Body of pancreas (tissue), 4 donors: ENCODE measurements around the gene CCNDBP1. TPM values are rescaled to one million over a fixed set of nuclear protein-coding genes. Genes with fewer than 3 reads are reported as not detected.

ENCODE experiments used
- ATAC-seq: fragments of 150-250 bp; one replicate; pipeline ENCODE4 v1.9.1; 2016
- DNase-seq, 4 donors: peaks; one replicate each; pipeline ENCODE4 v3.0.0-alpha.2; 2019
- H3K27ac ChIP-seq, 4 donors: fragments of 200-600 bp; sonication (generic); 1 replicate in 3 of 4; 2 replicates in 1 of 4; pipeline versions ENCODE4 v1.5.1 to v1.6.1; 2016 to 2019; ENCODE audit warnings: mild to moderate bottlenecking in 1 of 4, mixed read lengths in 1 of 4, moderate library complexity in 1 of 4
- H3K27me3 ChIP-seq, 2 donors: fragments of 200-600 bp; sonication (generic); one replicate each; pipeline ENCODE4 v1.6.0; 2016; ENCODE audit warnings: mild to moderate bottlenecking in 1 of 2
- H3K36me3 ChIP-seq, 2 donors: fragments of 200-600 bp; sonication (generic); replicated peaks in 1 of 2; 2 replicates each; pipeline ENCODE4 v1.5.1; 2016; ENCODE audit warnings: low read depth in 2 of 2; ENCODE audit not compliant: insufficient read depth in 1 of 2
- H3K4me1 ChIP-seq: fragments of 200-600 bp; sonication (generic); one replicate; pipeline ENCODE4 v1.6.0; 2016
- H3K4me3 ChIP-seq, 2 donors: fragments of 200-600 bp; sonication (generic); 1 replicate in 1 of 2; 2 replicates in 1 of 2; pipeline ENCODE4 v1.5.1; 2016 to 2019
- H3K9me3 ChIP-seq, 3 donors: fragments of 200-600 bp; sonication (generic); 1 replicate in 2 of 3; 2 replicates in 1 of 3; pipeline ENCODE4 v1.5.1; 2016
- POLR2A ChIP-seq, 3 donors: fragments of 450-650 bp; IDR thresholded peaks; one replicate each; pipeline ENCODE4 v1.6.1; 2016; ENCODE audit warnings: antibody characterized with exemption in 3 of 3, mild to moderate bottlenecking in 2 of 3
- WGBS, 2 donors: methylation state at CpG; one replicate each; pipeline ENCODE4 v1.1.5; 2017; 5-methylcytosine and 5-hydroxymethylcytosine counted together
- intact Hi-C: fragments of 100-400 bp; cut with DNase I; formaldehyde crosslinking; loops from one replicate; pipeline ENCODE4 v1.15.1; 2023
- total RNA-seq, 2 donors: library from RNA; depleted of rRNA; stranded (reverse); fragments of >200 nt; gene quantifications; one replicate each; pipeline ENCODE4 v1.1.0, GENCODE V29; 2016
- TF ChIP-seq, protein P1 (sequence below), 7 experiments: fragments of 450-650 bp in 4 of 7; fragments of 200-600 bp in 3 of 7; sonication (generic) in 3 of 7; IDR thresholded peaks; one replicate each; pipeline ENCODE4 v1.5.1; 2016 to 2019; ENCODE audit warnings: antibody characterized with exemption in 7 of 7

CCNDBP1 gene
- total RNA-seq, 2 donors from 2014 or later: 15.5 to 37.1 TPM

DNA sequence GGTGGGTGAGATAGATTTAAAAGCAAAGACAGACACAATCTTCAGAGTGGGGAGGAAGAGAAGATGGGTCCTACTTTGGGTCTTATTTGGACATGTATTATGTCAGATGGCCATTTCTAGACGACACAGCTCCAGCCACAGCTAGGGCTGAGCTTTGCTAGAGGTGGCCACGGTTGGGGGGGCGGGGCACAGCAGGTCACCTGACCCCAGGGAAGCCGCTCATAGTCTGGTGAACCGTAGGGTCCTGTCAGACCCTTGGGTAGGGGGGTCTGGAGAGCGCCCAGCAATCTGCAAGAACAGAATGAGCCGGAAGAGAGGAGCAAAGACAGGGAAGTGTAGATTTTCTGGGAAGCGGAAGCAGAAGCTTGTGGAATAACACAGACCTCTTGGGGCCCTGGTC is 29.0 kb downstream of the CCNDBP1 start:
- H3K27ac ChIP-seq: no peak overlapping the region
- WGBS, 2 donors: 63 to 65% methylated on average over 8 of the region's 8 CpGs
- no peaks in the 10 kb centered on the region for H3K9me3 ChIP-seq
- H3K36me3 ChIP-seq: no peaks in the 10 kb centered on the region
- no peak for TF ChIP-seq POLR2A (IDR thresholded peaks at IDR 0.05)
- TF ChIP-seq, protein P1, sequence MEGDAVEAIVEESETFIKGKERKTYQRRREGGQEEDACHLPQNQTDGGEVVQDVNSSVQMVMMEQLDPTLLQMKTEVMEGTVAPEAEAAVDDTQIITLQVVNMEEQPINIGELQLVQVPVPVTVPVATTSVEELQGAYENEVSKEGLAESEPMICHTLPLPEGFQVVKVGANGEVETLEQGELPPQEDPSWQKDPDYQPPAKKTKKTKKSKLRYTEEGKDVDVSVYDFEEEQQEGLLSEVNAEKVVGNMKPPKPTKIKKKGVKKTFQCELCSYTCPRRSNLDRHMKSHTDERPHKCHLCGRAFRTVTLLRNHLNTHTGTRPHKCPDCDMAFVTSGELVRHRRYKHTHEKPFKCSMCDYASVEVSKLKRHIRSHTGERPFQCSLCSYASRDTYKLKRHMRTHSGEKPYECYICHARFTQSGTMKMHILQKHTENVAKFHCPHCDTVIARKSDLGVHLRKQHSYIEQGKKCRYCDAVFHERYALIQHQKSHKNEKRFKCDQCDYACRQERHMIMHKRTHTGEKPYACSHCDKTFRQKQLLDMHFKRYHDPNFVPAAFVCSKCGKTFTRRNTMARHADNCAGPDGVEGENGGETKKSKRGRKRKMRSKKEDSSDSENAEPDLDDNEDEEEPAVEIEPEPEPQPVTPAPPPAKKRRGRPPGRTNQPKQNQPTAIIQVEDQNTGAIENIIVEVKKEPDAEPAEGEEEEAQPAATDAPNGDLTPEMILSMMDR (IDR thresholded peaks at IDR 0.05): no peak
- intact Hi-C loops: no loop called here
- H3K4me3 ChIP-seq: no peak overlapping the region
- no peak for ATAC-seq
- H3K27me3 ChIP-seq: no peaks in the 10 kb centered on the region
- no peak for DNase-seq
- H3K4me1 ChIP-seq: no peaks in the 10 kb centered on the region

DNA sequence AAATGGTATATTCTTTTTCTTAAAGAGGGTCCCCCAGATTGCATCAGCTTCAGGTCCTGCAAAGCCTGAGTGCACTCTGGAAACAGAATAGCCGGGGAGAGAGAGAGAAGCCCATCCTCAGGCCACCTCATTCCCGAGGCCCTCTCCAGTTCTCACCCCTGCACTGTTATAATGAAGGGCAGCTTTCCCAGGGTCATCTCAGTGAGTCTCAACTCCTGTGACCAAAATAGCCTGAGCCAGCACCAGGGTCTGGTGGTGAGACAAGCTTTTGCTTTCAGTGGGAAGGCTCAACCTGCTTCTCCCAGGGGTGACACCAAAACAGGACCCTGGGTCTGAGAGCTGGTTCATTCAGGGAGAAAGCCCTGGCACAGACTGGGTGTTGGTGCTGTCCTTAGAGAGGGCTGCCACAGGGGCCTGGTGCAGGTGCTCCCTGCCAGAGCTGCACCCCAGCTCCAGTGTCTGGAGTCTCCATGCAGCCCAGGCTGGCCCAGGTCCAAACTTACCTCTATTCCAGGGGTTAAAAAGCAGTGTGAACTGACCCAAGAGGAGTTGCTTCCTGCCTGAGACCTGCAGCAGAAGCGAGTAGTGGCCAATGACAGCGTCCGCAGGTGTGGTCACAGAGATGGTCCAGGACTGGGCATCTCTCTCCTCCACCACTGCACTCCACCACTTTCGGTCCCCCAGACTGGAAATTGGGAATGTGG is 29.5 kb downstream of the CCNDBP1 start:
- H3K27me3 ChIP-seq: no peaks in the 10 kb centered on the region
- H3K27ac ChIP-seq: no peak overlapping the region
- H3K9me3 ChIP-seq: no peaks in the 10 kb centered on the region
- H3K4me3 ChIP-seq: no peak overlapping the region
- 70 to 88% methylated on average over 4 to 6 of the region's 6 CpGs for WGBS, 2 donors
- H3K4me1 ChIP-seq: no peaks in the 10 kb centered on the region
- DNase-seq (no peak), ATAC-seq (no peak)
- no peaks in the 10 kb centered on the region for H3K36me3 ChIP-seq
- TF ChIP-seq, protein P1 (IDR thresholded peaks at IDR 0.05): no peak
- no peak for TF ChIP-seq POLR2A (IDR thresholded peaks at IDR 0.05)
- intact Hi-C loops: no loop called here

DNA sequence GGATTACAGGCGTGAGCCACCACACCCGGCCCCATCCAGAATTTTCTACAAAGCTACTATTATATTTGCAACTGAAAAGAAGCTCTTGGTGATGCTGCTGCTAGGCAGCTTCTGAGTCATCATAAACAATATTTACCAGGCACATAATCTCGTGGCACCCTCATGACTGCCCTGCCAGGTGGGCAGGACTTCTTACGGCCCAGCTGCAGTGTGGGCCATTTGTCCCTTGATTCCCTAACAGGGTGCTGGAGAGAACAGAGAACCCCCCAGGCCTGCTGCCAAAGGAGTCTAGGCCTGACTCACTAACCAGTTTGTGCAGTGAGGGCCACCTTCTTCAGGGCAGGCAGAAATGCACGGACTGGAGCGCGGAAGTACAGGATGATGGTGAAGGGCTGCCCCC is 30.8 kb downstream of the CCNDBP1 start:
- H3K27ac ChIP-seq: no peak overlapping the region
- no peaks in the 10 kb centered on the region for H3K27me3 ChIP-seq
- H3K9me3 ChIP-seq: no peaks in the 10 kb centered on the region
- no peaks in the 10 kb centered on the region for H3K36me3 ChIP-seq
- H3K4me1 ChIP-seq: no peaks in the 10 kb centered on the region
- WGBS, 2 donors: 72 to 78% methylated on average over 6 to 7 of the region's 7 CpGs
- no peak for DNase-seq
- no peak for ATAC-seq
- TF ChIP-seq, protein P1 (IDR thresholded peaks at IDR 0.05): no peak
- TF ChIP-seq POLR2A (IDR thresholded peaks at IDR 0.05): no peak
- no peak overlapping the region for H3K4me3 ChIP-seq
- intact Hi-C loops: no loop called here

DNA sequence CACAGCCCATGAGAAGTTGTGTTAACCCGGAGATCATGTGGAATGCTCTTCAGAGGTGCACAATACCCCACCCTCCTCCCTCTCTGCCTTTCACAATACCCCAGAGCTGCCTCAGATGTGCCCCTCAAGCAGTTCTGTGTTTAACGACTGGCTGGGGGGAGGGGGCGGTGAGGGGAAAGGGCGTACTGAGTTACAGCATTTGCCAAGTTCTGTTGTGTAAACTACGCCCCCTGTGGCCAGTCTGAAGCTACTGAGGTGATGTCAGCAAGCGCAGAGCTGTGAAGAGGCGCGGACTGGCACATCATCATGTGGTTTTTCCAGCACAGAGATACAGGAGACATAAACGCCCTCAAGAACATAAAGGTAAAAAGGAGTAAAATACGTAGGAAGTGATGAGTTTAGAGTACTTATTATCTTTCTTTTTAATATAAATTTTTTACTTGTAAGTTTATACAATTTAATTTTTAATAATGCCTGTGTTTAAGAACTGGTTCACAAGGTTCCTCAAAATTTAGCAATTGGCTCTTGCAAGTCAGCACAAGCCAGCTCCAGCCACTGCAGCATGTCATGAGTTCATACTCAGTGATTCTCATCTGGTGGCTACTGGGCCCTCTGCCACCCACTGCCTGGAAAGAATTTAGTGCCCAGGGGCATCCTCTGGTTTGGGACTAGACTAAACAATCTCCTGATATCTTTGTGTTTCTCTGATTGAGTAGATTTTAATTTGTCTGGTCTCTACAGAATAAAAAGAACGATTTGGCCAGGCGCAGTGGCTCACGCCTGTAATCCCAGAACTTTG is 33.9 kb downstream of the CCNDBP1 start:
- Histone ChIP-seq H3K9me3 (no peaks in the 10 kb centered on the region), H3K4me1 (no peaks in the 10 kb centered on the region), H3K4me3 (no peak overlapping the region), H3K27ac (no peak overlapping the region), H3K27me3 (no peaks in the 10 kb centered on the region), H3K36me3 (no peaks in the 10 kb centered on the region)
- DNase-seq (no peak), ATAC-seq (no peak)
- WGBS, 2 donors: 43 to 49% methylated on average over 13 of the region's 13 CpGs
- no peak for TF ChIP-seq POLR2A (IDR thresholded peaks at IDR 0.05)
- TF ChIP-seq, protein P1 (IDR thresholded peaks at IDR 0.05): no peak
- intact Hi-C loops: no loop called here
